Sigmoid colon (tissue), 7 donors: ENCODE measurements around the gene DCDC1. TPM values are rescaled to one million over a fixed set of nuclear protein-coding genes. Genes with fewer than 3 reads are reported as not detected.

Source experiments
- DNase-seq: peaks from one replicate; pipeline ENCODE4 v3.0.0-alpha.2; 2019
- H3K27ac ChIP-seq, 4 donors: fragments of 200-600 bp; sonication (generic); one replicate each; pipeline ENCODE4 v1.5.1; 2016 to 2019; ENCODE audit warnings: mild to moderate bottlenecking in 1 of 4
- H3K27me3 ChIP-seq, 3 donors: fragments of 200-600 bp; sonication (generic); one replicate each; pipeline ENCODE4 v1.5.1; 2019; ENCODE audit warnings: mild to moderate bottlenecking in 1 of 3
- H3K36me3 ChIP-seq, 4 donors: fragments of 200-600 bp; sonication (generic); one replicate each; pipeline ENCODE4 v1.5.1; 2016 to 2019
- H3K4me1 ChIP-seq, 4 donors: fragments of 200-600 bp; sonication (generic); one replicate each; pipeline ENCODE4 v1.5.1; 2017 to 2019
- H3K4me3 ChIP-seq, 4 donors: fragments of 200-600 bp; sonication (generic); one replicate each; pipeline ENCODE4 v1.5.1; 2017 to 2019; ENCODE audit warnings: mild to moderate bottlenecking in 2 of 4, moderate library complexity in 1 of 4
- H3K9me3 ChIP-seq, 4 donors: fragments of 200-600 bp in 3 of 4; sonication (generic) in 3 of 4; one replicate each; pipeline versions ENCODE4 v1.5.1 to v1.6.1; 2013 to 2019
- CTCF ChIP-seq, 4 experiments: fragments of 450-650 bp in 3 of 4; fragments of 200-600 bp in 1 of 4; IDR thresholded peaks; one replicate each; pipeline ENCODE4 v1.5.1; 2016 to 2019; ENCODE audit warnings: antibody characterized with exemption in 4 of 4, mild to moderate bottlenecking in 3 of 4, moderate library complexity in 2 of 4
- EP300 ChIP-seq, 4 donors: sonication (generic); formaldehyde crosslinking; IDR thresholded peaks; one replicate each; pipeline ENCODE4 v1.6.1; 2017; ENCODE audit warnings: antibody characterized with exemption in 4 of 4
- POLR2A ChIP-seq, 2 donors: fragments of 450-650 bp; IDR thresholded peaks; one replicate each; pipeline ENCODE4 v1.6.1; 2016; ENCODE audit warnings: antibody characterized with exemption in 2 of 2, mild to moderate bottlenecking in 2 of 2, moderate library complexity in 2 of 2
- POLR2AphosphoS5 ChIP-seq, 4 donors: sonication (generic); formaldehyde crosslinking; IDR thresholded peaks; one replicate each; pipeline ENCODE4 v1.6.1; 2017; ENCODE audit warnings: antibody characterized with exemption in 4 of 4
- WGBS, 2 donors: extraction: QIAGEN DNeasy Blood & Tissue Kit; methylation state at CpG; one replicate each; pipeline ENCODE4 v1.1.7; 2013; 5-methylcytosine and 5-hydroxymethylcytosine counted together
- intact Hi-C: fragments of 100-400 bp; cut with DNase I; formaldehyde crosslinking; loops from one replicate; pipeline ENCODE4 v1.15.1; 2023
- polyA plus RNA-seq, 3 donors: library from polyadenylated mRNA; stranded (reverse); fragments of 200-250 nt; gene quantifications; one replicate each; pipeline ENCODE4 v1.2.3, GENCODE V29; 2013
- total RNA-seq, 4 donors: library from RNA; depleted of rRNA; stranded (reverse); fragments of >200 nt; gene quantifications; one replicate each; pipeline ENCODE4 v1.1.0, GENCODE V29; 2016
- donor health status: healthy with polysubstance abuse.
- donor health status: Bipolar disorder and iron deficiency.
- donor health status: healthy.

Gene DCDC1
- total and polyA plus RNA-seq, 7 donors = 0.06 to 1.1 (median 0.30) TPM; not detected in 3

DNA sequence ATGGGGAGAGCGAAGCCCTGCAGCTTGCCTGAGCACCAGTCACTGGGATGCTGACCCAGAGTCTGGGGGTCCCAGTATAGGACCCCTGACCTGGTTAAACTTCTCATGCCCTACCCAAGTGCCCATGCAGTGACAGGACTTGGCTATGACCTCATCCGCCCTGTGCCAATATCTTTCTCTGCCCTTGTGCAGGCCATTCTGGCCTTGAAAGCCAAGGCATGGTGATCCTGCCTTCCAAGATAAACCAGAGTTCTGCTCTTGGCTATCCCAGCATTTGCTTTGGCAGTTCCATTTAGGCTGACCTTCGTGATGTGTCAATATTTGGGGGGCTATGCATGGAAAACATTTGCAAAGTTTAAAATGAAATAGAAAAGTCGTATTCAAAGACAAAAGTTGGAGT lies 542.6 kb downstream of the DCDC1 start:
- intact Hi-C loops = no loop called here
- no peaks in the 10 kb centered on the region for H3K27me3 ChIP-seq
- H3K4me3 ChIP-seq = no peak overlapping the region
- H3K9me3 ChIP-seq = no peaks in the 10 kb centered on the region
- 83 to 88% methylated on average over 4 of the region's 4 CpGs for WGBS, 2 donors
- DNase-seq = no peak
- TF ChIP-seq EP300 (IDR thresholded peaks at IDR 0.05) (no peak), POLR2AphosphoS5 (IDR thresholded peaks at IDR 0.05) (no peak)
- H3K36me3 ChIP-seq = no peaks in the 10 kb centered on the region
- H3K27ac ChIP-seq = no peak overlapping the region
- H3K4me1 ChIP-seq = no peaks in the 10 kb centered on the region

GRCh38 chr11:30825723-30826122 lies 543.8 kb downstream of the DCDC1 start:
- no peak overlapping the region for H3K4me3 ChIP-seq
- TF ChIP-seq EP300 (IDR thresholded peaks at IDR 0.05) (no peak), POLR2A (IDR thresholded peaks at IDR 0.05) (no peak), CTCF (IDR thresholded peaks at IDR 0.05) (no peak), POLR2AphosphoS5 (IDR thresholded peaks at IDR 0.05) (no peak)
- no peaks in the 10 kb centered on the region for H3K27me3 ChIP-seq
- 65 to 69% methylated on average over 3 of the region's 3 CpGs for WGBS, 2 donors
- H3K27ac ChIP-seq = no peak overlapping the region
- H3K36me3 ChIP-seq = no peaks in the 10 kb centered on the region
- no peaks in the 10 kb centered on the region for H3K4me1 ChIP-seq
- H3K9me3 ChIP-seq = no peaks in the 10 kb centered on the region
- peak; percentile 52 for DNase-seq
- intact Hi-C loops = no loop called here

DNA sequence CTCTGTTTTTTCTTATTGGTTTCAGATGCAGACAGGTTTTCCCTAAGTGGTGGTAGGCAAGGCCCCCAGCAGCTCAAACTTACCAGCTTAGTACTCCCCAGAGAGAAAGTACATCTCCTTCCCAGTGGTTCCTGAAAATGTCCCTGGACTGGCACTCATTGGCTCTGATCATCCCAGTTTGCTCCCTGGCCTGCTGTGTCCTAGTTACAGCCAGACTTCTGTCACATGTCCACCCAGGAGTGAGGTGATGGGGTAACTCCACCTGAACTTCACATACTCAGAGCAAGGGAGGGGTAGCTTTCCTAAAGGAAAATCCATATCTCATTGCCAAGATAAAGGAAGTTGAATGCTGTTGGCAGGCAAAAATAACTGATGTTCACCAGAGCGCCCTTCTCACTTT lies 546.4 kb downstream of the DCDC1 start:
- no peak for DNase-seq
- WGBS, 2 donors = 93 to 94% methylated on average over 1 of the region's 1 CpG
- Histone ChIP-seq H3K36me3 (no peaks in the 10 kb centered on the region), H3K4me1 (no peaks in the 10 kb centered on the region), H3K4me3 (no peak overlapping the region), H3K9me3 (no peaks in the 10 kb centered on the region), H3K27ac (no peak overlapping the region), H3K27me3 (no peaks in the 10 kb centered on the region)
- TF ChIP-seq CTCF (IDR thresholded peaks at IDR 0.05) (no peak), EP300 (IDR thresholded peaks at IDR 0.05) (no peak), POLR2AphosphoS5 (IDR thresholded peaks at IDR 0.05) (no peak), POLR2A (IDR thresholded peaks at IDR 0.05) (no peak)
- intact Hi-C loops = no loop called here

DNA sequence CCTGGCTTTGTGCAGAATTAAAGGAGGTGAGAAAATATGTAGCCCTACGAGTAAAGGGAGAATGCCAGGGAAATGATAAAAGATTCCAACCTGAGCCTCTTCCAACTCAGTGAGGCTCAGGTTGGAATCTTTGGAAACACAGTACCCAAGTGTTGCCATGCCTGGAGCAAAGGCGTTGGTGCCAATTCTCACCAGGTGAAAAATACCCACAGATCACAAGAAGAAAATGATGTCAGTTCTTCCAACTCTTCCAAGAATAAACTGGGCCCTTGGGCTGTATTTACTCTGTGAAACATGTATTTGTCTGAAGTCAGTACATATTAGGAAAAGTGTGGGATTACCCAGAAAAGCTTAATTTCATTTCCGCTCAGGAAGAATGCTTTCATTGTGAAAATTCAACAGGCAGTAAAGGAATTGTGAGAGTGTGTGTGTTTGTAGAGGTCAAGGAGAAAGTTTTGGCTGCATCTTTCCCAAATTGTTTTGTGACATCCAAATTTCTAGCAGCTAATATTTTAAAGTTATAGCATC lies 548.0 kb downstream of the DCDC1 start:
- DNase-seq = no peak

DNA sequence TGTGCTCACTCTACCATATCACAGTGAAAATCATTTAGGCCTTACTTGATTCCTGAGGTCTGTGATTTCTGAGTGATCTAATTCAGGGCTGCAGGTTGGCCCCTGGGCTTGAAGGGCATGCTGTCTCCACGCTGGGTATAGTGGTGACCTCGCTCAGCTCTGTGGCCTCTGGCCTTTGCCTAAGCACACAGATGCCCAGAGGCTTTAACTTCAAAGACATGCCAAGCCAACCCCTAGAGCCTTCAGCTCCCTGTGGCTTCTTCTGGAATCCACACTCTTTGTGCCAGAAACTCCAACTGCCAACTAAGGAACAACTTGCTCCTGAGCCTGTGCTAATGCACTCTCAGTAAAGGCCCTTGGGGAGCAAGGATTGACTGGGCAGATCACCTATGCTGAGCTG lies 550.8 kb downstream of the DCDC1 start:
- Histone ChIP-seq H3K4me3 (no peak overlapping the region), H3K36me3 (no peaks in the 10 kb centered on the region), H3K27ac (no peak overlapping the region), H3K4me1 (no peaks in the 10 kb centered on the region), H3K27me3 (no peaks in the 10 kb centered on the region), H3K9me3 (no peaks in the 10 kb centered on the region)
- WGBS, 2 donors = 84 to 85% methylated on average over 2 of the region's 2 CpGs
- intact Hi-C loops = no loop called here
- DNase-seq = no peak
- TF ChIP-seq POLR2A (IDR thresholded peaks at IDR 0.05) (no peak), CTCF (IDR thresholded peaks at IDR 0.05) (no peak), EP300 (IDR thresholded peaks at IDR 0.05) (no peak), POLR2AphosphoS5 (IDR thresholded peaks at IDR 0.05) (no peak)

More for the DNA sequence above, 548.0 kb downstream of the DCDC1 start:
- H3K36me3 ChIP-seq = no peaks in the 10 kb centered on the region
- TF ChIP-seq POLR2A (IDR thresholded peaks at IDR 0.05) (no peak), POLR2AphosphoS5 (IDR thresholded peaks at IDR 0.05) (no peak), CTCF (IDR thresholded peaks at IDR 0.05) (no peak), EP300 (IDR thresholded peaks at IDR 0.05) (no peak)
- H3K9me3 ChIP-seq = no peaks in the 10 kb centered on the region
- intact Hi-C loops = no loop called here
- H3K27me3 ChIP-seq = no peaks in the 10 kb centered on the region
- 88 to 91% methylated on average over 3 of the region's 3 CpGs for WGBS, 2 donors
- no peak overlapping the region for H3K27ac ChIP-seq
- no peak overlapping the region for H3K4me3 ChIP-seq
- H3K4me1 ChIP-seq = no peaks in the 10 kb centered on the region
